ENCODE data around the gene MAIP1.

MAIP1 gene

DNA sequence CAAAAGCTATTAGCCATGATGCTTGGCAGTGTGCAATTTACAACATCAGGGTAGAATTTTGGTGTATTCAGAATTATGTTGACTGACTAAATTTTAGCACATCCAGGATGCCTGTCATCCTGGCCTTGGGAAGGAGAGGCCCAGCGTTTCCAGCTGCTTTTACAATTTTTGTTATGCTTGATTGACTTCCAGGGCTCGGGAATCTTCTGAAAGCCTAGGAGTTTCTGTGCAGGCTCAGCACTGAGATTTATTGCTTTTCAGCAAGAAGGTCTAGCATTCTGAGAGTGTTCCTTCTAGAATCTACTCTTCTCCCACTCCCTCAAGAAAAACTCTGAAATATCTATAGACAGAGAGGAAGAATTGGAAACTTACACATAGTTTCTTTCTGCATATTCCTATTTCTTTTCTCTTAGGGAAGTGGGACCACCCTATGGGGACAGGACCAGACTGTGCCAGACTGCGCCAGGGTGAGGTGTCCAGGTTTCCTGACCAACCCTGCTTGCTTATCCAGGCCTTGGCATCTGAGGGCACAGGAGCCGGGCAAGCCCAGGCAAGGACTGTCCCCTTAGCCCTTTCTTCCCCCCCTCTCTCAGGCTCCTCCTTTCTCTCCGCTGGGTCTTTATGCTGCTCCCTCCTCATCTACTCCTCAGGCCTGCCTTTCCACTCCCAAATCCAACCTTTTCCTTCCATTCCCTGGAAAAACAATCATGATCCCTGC is 26.9 kb downstream of the MAIP1 start:
- TF ChIP-seq, protein P1, sequence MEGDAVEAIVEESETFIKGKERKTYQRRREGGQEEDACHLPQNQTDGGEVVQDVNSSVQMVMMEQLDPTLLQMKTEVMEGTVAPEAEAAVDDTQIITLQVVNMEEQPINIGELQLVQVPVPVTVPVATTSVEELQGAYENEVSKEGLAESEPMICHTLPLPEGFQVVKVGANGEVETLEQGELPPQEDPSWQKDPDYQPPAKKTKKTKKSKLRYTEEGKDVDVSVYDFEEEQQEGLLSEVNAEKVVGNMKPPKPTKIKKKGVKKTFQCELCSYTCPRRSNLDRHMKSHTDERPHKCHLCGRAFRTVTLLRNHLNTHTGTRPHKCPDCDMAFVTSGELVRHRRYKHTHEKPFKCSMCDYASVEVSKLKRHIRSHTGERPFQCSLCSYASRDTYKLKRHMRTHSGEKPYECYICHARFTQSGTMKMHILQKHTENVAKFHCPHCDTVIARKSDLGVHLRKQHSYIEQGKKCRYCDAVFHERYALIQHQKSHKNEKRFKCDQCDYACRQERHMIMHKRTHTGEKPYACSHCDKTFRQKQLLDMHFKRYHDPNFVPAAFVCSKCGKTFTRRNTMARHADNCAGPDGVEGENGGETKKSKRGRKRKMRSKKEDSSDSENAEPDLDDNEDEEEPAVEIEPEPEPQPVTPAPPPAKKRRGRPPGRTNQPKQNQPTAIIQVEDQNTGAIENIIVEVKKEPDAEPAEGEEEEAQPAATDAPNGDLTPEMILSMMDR (IDR thresholded peaks at IDR 0.05; ENCODE audit: insufficient read depth, low read length), result no peak
- TF ChIP-seq, protein P2, sequence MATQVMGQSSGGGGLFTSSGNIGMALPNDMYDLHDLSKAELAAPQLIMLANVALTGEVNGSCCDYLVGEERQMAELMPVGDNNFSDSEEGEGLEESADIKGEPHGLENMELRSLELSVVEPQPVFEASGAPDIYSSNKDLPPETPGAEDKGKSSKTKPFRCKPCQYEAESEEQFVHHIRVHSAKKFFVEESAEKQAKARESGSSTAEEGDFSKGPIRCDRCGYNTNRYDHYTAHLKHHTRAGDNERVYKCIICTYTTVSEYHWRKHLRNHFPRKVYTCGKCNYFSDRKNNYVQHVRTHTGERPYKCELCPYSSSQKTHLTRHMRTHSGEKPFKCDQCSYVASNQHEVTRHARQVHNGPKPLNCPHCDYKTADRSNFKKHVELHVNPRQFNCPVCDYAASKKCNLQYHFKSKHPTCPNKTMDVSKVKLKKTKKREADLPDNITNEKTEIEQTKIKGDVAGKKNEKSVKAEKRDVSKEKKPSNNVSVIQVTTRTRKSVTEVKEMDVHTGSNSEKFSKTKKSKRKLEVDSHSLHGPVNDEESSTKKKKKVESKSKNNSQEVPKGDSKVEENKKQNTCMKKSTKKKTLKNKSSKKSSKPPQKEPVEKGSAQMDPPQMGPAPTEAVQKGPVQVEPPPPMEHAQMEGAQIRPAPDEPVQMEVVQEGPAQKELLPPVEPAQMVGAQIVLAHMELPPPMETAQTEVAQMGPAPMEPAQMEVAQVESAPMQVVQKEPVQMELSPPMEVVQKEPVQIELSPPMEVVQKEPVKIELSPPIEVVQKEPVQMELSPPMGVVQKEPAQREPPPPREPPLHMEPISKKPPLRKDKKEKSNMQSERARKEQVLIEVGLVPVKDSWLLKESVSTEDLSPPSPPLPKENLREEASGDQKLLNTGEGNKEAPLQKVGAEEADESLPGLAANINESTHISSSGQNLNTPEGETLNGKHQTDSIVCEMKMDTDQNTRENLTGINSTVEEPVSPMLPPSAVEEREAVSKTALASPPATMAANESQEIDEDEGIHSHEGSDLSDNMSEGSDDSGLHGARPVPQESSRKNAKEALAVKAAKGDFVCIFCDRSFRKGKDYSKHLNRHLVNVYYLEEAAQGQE (IDR thresholded peaks at IDR 0.05; ENCODE audit: insufficient replicate concordance, low read depth), result no peak
- TF ChIP-seq POLR2AphosphoS5 (IDR thresholded peaks at IDR 0.05; ENCODE audit: low read depth) (no peak), SPI1 (IDR thresholded peaks at IDR 0.05; ENCODE audit: borderline replicate concordance, low read depth) (no peak), GABPA (IDR thresholded peaks at IDR 0.05; ENCODE audit: low read depth) (no peak)
- H3K27ac ChIP-seq (replicated peaks), result no peak overlapping the region
- DNase-seq (ENCODE audit: low read depth in 1 of 2, low spot score in 1 of 2), result no peak
- H3K4me3 ChIP-seq (replicated peaks; ENCODE audit: insufficient read depth, low read length), result no peak overlapping the region
- no peaks in the 10 kb centered on the region for H3K27me3 ChIP-seq (ENCODE audit: insufficient read depth, poor library complexity, severe bottlenecking)

DNA sequence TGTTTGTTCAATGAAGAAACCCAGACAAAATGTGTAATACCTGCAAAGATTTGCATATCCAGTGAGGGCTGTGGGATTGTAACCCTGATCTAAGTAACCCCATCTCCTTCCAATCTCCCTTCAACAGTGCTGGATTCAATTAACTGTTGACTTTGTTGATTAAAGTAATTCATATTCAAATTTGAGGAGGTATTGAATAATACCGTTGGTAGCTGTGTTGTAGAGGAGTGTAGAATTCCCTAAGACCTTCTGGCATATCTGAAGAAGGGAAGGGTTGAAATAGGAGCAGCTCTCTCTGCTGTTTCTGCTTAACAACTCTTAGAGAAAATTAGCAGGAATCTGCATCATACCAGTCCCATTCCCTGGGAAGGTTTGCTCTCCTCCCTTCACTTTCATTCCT is 28.2 kb downstream of the MAIP1 start:
- Histone ChIP-seq H3K27ac (replicated peaks) (no peak overlapping the region), H3K4me3 (replicated peaks; ENCODE audit: insufficient read depth, low read length) (no peak overlapping the region), H3K27me3 (ENCODE audit: insufficient read depth, poor library complexity, severe bottlenecking) (no peaks in the 10 kb centered on the region)
- TF ChIP-seq, protein P1 (IDR thresholded peaks at IDR 0.05; ENCODE audit: insufficient read depth, low read length), result no peak
- no peak for TF ChIP-seq POLR2AphosphoS5 (IDR thresholded peaks at IDR 0.05; ENCODE audit: low read depth)
- TF ChIP-seq, protein P2 (IDR thresholded peaks at IDR 0.05; ENCODE audit: insufficient replicate concordance, low read depth), result no peak
- no peak for DNase-seq (ENCODE audit: low read depth in 1 of 2, low spot score in 1 of 2)

DNA sequence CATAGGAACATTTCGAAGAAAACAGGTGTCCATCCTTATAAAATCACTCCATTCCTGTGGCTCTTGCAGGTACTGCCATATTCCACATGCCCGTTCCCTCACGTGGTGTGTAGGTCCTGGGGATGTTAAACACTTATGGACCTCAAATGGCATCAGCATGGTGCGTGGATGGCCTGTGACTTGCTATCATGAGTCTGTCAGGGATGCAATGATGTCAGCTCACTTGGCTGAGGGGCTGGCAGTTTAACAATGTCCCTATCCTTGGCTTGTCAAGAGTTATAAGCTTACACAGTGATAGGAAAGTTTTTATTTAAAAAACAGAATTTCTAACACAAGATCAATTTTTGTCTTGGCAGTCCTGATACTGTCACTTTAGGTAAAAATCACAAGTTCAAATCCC is 28.8 kb downstream of the MAIP1 start:
- TF ChIP-seq, protein P2 (IDR thresholded peaks at IDR 0.05; ENCODE audit: insufficient replicate concordance, low read depth), result no peak
- Histone ChIP-seq H3K4me3 (replicated peaks; ENCODE audit: insufficient read depth, low read length) (no peak overlapping the region), H3K27me3 (ENCODE audit: insufficient read depth, poor library complexity, severe bottlenecking) (no peaks in the 10 kb centered on the region), H3K27ac (replicated peaks) (no peak overlapping the region)
- no peak for DNase-seq (ENCODE audit: low read depth in 1 of 2, low spot score in 1 of 2)
